GM21515 (cell line): ENCODE data around the gene ITPKB.
"Not testable (repeated sequence)": the region's sequence is repeated elsewhere in the genome, so short reads cannot be mapped to it uniquely, and the experiment has no call there.

Source experiments
- ATAC-seq: cut with Tn5 transposase; IDR thresholded peaks from one replicate; pipeline ENCODE4 v1.9.1; 2021; ENCODE audit not compliant: unreplicated experiment

Gene ITPKB

GRCh38 chr1:226627924-226628611 lies 111.0 kb downstream of the ITPKB start:
- ATAC-seq = no peak

DNA sequence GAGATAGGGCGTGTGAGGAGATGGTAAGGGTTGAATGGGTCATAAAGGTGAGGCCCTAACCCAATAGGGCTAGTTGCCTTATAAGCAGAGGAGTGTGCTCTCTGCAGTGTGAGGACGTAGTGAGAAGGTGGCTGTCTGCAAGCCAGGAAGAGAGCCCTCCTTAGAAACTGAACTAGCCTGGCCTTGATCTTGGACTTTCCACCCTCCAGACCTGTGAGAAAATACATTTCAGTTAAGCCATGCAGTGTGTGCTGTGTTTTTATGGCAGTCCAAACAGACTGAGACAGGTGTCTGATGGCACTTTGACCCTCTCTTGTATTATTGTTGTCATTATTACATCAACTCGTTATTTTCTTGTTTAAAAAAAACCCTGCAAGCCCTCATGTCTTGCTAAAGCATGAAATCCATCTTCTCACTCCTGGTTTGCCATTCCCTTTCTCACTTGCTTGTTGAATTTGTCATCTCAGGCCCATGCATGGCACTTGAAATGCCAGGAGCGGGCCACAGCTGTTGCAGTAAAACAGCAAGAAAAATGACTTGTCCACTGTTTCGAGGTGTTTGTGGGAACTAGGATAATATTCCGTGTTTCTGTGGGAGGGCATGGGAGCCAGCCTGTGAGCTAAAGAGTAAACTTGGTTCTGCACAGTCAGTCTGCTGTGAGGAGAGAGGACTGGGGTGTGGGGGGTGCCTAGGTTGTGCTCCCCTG lies 111.9 kb downstream of the ITPKB start:
- ATAC-seq = no peak

- peak; percentile 79 for ATAC-seq
Measured at GRCh38 chr1:226626577-226626956, 112.5 kb downstream of the ITPKB start.

DNA sequence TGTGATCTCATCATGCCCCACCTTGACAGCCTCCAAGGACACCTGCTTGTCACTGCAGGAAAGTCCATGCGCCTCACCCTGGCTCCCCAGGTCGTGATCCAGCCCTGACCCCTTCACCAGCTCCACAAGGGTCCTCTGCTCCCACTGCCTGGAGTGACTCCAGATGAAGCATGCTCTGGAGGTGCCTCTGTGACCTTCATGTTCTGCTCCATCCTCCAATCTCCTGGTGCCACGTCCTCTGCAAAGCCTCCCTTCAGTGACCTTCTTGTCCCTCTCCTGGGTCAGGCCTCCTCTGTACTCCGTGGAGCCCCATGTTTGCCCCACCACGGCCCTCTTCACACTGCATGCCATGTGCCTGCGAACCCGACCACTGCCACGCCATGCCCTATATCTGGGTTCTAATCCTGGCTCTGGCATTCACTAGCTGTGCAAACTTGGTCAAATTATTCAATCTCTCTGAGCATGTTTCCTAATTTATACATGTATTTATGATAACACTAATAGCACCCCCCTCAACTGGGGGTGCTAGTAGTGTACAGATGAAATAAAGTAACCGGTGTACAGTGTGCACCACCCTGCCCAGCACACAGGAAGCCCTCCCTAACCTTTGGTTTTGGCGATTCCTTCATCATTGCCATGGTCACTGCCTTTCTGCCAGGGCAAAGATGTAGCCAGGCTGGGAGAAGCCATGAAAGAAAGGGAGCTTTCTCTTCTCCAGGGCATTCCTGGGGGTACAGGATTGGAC lies 113.1 kb downstream of the ITPKB start:
- ATAC-seq = no peak

GRCh38 chr1:226625326-226625725 lies 113.8 kb downstream of the ITPKB start:
- ATAC-seq = no peak

- no peak for ATAC-seq
Measured at GRCh38 chr1:226624526-226624925, 114.6 kb downstream of the ITPKB start.

DNA sequence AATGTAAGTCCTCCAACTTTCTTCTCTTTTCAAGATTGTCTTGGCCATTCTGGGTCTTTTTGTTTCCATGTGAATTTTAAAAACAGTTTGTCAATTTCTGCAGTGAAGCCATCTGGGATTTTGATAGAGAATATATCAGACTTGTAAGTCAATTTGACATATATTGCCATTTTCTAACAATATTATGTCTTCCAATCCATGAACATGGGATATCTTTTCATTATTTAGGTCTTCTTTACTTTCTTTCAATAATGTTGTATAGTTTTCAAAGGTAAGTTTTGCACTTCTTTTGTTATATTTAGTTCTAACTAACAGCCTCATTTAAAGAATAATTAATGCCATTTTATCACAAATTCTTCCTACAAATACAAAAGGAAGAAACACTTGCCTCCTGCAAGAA lies 117.1 kb downstream of the ITPKB start:
- ATAC-seq = no peak

- ATAC-seq = no peak
Measured at GRCh38 chr1:226619031-226619430, 120.1 kb downstream of the ITPKB start.

DNA sequence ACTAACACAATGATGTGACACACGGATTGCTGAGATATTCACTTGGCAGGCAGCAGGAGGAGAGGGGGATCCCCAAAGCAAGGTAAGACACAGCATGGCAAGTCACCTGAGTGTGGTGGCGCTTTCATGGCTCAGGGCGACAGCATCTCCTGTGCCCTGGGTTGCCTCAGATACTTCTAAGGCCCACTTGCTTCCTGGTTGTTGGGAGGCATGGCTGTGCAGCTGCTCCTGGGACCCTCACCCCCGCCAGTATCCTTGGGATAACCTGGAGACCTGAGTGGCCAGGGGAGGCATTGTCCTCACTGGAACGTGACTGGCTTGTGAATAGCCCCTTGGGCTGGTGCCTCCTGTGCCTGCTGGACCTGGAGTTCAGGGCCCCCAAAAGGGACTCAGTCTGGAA lies 120.7 kb downstream of the ITPKB start:
- ATAC-seq = no peak

DNA sequence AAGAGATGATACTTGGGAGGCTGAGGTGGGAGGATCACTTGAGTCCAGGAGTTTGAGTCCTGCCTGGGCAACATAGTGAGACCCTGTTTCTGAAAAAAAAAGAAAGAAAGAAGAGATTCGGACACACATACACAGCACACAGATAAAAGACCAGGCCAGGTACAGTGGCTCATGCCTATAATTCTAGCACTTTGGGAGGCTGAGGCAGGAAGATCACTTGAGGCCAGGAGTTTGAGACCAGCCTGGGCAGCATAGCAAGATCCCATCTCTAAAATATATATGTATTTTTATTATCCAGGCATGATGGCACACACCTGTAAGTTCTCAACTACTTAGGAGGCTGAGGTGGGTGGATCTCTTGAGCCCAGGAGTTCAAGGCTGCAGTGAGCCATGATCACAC lies 121.4 kb downstream of the ITPKB start:
- not testable (repeated sequence) for ATAC-seq

DNA sequence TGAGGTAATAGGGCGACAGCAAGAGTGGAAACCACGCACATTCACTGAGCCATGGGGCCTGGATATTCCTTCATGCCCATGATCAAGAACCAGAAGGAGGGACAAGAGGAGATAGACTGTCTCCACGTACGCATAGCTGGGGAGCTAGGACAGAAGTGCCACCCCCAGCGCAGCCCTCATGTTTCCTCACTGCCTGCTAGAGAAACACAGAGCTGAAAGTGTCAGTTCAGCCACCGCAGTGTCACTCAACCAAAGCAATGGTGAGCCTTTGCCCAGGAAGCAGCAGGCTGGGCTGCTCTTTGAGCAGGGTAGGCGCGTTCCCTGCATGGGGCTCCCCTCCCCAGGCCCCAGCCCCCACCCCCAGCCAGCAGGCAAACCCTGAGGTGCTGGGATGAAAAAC lies 122.0 kb downstream of the ITPKB start:
- ATAC-seq = no peak

DNA sequence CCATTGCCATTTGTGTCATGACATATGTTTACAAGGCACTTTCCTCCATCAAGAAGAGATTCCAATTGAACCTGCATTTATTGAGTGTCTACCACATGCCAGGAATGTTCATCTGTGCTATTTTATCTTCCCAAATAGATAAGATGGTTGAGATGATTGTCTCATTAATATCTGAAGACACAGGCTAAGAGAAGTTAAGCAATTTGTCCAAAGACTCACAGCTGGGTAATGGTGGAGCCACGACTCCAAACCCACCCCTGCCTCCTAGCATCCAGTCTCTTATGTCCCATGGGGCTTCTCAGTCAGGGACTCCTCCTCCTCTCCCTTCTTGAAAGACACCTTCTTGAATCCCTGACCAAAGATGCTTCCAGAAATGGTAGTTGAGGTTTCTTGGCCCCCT lies 122.4 kb downstream of the ITPKB start:
- ATAC-seq = no peak

DNA sequence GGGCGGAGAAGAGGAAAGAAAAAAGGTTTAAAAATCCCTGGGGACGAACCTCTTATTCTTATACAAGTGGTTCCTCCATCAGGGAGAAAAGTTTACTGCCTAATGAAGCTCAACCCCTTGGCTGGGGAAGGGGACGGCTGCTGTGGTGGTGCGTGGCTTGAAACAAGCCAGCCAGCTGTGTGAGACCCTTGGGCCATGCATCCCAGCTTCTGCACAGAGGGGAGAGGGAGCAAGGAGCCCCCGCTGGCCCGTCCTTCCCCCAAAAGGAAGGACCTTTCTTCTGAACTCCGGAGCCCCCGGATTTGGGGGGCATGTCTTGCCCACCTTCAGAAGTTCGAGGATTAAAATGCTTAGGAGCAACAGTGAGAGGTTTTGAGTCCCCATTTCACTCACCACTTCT lies 123.2 kb downstream of the ITPKB start:
- no peak for ATAC-seq

DNA sequence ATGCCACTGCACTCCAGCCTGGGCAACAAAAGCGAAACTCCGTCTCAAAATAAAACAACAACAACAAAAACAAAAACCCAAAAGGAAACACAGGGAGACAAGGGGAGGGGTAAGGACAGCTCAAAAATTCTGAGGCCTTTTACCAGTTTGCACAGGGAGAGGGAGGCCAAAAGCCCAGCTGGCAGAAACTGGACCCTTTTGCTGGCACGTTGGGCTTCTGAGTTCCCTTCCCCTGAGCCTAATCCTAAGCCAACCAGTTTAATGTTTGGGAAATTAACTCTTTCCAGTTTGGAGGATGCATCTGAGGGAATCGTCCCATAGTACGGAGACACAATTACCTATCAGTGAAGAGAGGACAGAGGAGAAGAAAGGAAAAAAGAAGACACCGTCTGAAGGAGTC lies 127.1 kb downstream of the ITPKB start:
- not testable (repeated sequence) for ATAC-seq

DNA sequence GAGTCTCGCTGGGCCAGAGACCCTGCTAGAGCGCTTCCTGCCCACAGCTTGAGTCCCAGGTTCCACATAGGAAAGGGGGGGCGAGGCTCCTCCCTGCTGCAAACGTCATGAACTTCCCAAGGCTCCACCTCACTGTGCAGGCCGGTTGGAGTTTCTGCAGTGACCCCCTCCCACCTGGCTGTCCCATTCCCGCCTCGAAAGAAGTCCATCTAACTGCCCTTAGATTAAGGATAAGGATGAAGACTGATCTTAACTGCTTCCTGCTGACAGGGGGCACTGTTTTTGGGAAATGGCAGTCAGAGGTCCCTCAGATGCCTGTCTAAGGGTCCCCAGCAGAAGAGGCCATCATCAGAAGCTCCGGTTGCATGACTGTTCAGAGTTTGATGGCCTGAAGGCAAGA lies 127.8 kb downstream of the ITPKB start:
- no peak for ATAC-seq

- ATAC-seq = no peak
Measured at GRCh38 chr1:226610671-226611070, 128.4 kb downstream of the ITPKB start.

DNA sequence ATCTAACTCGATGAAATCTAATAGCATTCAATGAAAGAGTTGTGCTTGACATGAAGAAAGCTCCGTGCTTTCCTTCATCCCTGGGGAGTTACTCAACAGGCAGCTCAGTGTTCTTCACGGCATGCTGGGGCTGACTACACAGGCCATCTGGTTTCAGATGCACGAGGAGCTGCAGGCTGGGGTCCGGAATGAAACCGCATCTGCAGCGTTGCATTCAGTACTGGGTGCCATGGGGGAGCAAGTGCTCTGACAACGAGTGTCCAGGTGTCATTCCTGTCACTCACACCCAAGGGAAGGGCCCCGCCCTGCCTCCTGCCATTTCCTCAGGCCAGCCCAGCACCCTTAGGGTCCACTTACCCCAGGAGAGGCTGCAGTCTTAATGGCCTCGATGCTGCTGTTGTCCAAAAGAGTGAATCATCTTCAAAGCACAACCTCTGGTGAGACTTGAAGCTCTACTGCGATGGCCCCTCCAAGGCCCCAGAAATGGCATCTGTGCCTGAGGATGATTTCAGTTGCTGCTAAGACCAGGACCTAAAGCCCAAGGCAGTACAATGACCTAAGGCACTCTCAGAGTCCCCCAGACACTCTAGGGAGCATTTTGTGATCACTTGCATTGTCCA lies 129.1 kb downstream of the ITPKB start:
- ATAC-seq = no peak

GRCh38 chr1:226608699-226609505 lies 130.2 kb downstream of the ITPKB start:
- peak; percentile 78 for ATAC-seq

DNA sequence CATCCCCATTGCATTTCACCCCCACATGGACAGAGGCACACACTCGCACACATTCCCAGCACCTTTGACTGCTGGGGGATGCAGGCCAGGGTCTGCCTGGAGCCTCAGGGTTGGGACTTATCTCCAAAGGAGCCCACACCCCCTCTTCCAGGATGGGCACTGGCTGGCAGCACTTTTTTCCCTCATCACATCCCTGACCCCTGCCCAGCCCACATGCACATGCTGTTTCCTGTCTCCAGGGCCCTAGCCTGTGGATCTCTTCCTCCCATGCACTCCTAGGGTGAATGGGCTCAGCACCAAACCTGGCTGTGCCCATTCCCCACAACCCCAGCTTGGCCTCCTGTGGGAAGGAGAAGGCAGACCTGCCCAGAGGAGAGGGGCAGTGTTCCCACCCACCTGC lies 131.3 kb downstream of the ITPKB start:
- no peak for ATAC-seq

- no peak for ATAC-seq
Measured at GRCh38 chr1:226607268-226607660, 131.8 kb downstream of the ITPKB start.
